ENCODE measurements around the gene LRP1B.

The LRP1B gene

DNA sequence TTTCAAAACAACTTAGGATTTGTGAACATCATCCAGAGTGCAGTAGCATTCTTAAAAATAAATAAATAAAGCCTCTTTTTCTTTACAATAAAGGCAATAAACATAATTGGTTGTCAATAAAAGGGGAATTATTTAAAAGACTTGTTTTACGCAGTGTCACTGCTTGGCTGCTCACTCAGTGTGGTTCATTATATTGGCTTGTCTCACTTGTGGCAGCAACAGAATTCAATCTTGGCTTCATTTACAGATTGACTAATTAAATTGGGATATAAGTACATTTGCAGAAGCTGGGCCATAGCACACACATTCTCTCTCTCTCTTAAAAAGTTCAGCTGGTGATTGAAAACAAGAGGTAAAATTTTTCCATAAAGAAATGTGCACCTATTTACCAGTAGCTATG lies 1027.6 kb downstream of the LRP1B start:
- H3K36me3 ChIP-seq (ENCODE audit: insufficient read depth, low read length): no peaks in the 10 kb centered on the region
- H3K4me1 ChIP-seq (ENCODE audit: insufficient read depth, low read length): no peaks in the 10 kb centered on the region
- H3K9me3 ChIP-seq (ENCODE audit: low read length): no peaks in the 10 kb centered on the region
- H3K27me3 ChIP-seq (ENCODE audit: control insufficient read depth in 1 of 2, insufficient read depth in 2 of 2, low read length in 2 of 2): no peaks in the 10 kb centered on the region
- H3K4me3 ChIP-seq (ENCODE audit: low read depth in 1 of 2, low read length in 2 of 2): no peak overlapping the region
- H3K9ac ChIP-seq (ENCODE audit: low read length): no peak overlapping the region
- H3K27ac ChIP-seq (ENCODE audit: low read depth, low read length): no peak overlapping the region

DNA sequence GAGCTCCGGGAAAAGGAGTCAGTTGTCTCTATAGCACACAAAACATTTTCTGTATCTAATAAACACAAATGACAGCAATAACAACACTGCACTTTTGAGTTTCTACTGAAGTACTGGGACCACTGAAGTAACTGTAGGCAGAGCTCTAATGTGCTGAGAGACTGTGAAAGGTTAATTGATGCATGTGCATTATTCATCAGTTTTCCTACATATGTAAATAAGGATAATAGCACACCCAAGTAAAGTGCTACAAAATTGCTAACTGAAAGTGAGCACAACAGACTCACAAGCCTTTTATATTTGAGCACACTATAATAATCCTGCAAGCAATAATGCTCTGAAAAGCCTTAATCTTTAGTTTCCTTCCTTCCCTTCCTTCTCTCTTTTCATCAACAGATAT lies 1051.6 kb downstream of the LRP1B start:
- no peaks in the 10 kb centered on the region for H3K9me3 ChIP-seq (ENCODE audit: low read length)
- no peak overlapping the region for H3K27ac ChIP-seq (ENCODE audit: low read depth, low read length)
- H3K4me3 ChIP-seq (ENCODE audit: low read depth in 1 of 2, low read length in 2 of 2): no peak overlapping the region
- no peaks in the 10 kb centered on the region for H3K4me1 ChIP-seq (ENCODE audit: insufficient read depth, low read length)
- H3K9ac ChIP-seq (ENCODE audit: low read length): no peak overlapping the region
- H3K27me3 ChIP-seq (ENCODE audit: control insufficient read depth in 1 of 2, insufficient read depth in 2 of 2, low read length in 2 of 2): no peaks in the 10 kb centered on the region
- no peaks in the 10 kb centered on the region for H3K36me3 ChIP-seq (ENCODE audit: insufficient read depth, low read length)

DNA sequence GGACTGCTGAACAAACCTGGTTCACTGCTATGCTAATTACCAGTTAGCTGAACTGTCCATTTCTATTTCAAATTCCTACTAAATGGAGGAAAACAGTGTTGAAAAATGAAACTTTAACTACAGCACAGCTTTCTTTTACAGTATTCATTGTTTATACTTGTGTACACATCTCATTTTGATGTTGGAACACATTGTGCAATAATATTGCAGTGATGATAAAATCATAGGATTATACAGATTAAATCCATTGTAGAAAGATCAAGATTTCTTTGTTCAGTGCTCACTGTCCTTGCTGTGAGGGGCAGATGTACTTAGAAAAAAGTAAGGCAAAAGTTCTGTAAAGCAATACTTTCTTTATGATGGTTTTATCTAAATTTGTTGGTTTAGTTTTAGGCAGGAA lies 1055.1 kb downstream of the LRP1B start:
- Histone ChIP-seq H3K9me3 (ENCODE audit: low read length) (no peaks in the 10 kb centered on the region), H3K4me3 (ENCODE audit: low read depth in 1 of 2, low read length in 2 of 2) (no peak overlapping the region), H3K36me3 (ENCODE audit: insufficient read depth, low read length) (no peaks in the 10 kb centered on the region), H3K27me3 (ENCODE audit: control insufficient read depth in 1 of 2, insufficient read depth in 2 of 2, low read length in 2 of 2) (no peaks in the 10 kb centered on the region), H3K4me1 (ENCODE audit: insufficient read depth, low read length) (no peaks in the 10 kb centered on the region), H3K27ac (ENCODE audit: low read depth, low read length) (no peak overlapping the region), H3K9ac (ENCODE audit: low read length) (no peak overlapping the region)

DNA sequence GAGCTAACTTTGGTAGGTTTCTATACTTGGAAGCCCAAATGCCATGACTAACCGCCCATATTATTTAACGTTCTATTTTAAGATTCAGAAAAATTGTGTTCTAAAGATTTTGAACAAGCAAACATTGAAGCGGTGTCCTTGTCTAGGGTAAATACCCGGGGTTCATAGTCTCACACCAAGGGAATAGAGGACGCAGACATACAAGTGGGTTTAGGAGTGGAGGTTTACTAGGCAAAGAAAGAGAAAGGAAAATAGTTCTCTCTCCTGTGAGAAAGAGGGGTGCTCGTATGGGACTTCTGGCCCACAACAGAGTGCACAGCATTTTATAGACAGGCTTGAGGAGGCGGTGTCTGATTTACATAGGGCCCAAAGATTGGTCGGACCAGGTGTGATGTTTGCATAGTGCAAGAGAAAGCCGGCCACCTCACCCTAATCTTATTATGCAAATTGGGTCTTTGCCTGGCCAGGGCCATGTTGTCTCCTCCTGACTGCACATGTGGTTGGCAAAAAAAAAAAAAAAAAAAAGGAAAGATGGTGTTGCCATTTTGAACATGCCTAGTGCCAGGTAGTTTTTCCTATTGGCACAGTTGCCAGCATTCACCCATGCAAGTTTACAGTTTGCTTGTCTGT lies 1062.6 kb downstream of the LRP1B start:
- H3K4me3 ChIP-seq (ENCODE audit: low read depth in 1 of 2, low read length in 2 of 2): no peak overlapping the region
- H3K4me1 ChIP-seq (ENCODE audit: insufficient read depth, low read length): no peaks in the 10 kb centered on the region
- no peak overlapping the region for H3K9ac ChIP-seq (ENCODE audit: low read length)
- no peaks in the 10 kb centered on the region for H3K27me3 ChIP-seq (ENCODE audit: control insufficient read depth in 1 of 2, insufficient read depth in 2 of 2, low read length in 2 of 2)
- no peak overlapping the region for H3K27ac ChIP-seq (ENCODE audit: low read depth, low read length)
- H3K36me3 ChIP-seq (ENCODE audit: insufficient read depth, low read length): no peaks in the 10 kb centered on the region
- no peaks in the 10 kb centered on the region for H3K9me3 ChIP-seq (ENCODE audit: low read length)

DNA sequence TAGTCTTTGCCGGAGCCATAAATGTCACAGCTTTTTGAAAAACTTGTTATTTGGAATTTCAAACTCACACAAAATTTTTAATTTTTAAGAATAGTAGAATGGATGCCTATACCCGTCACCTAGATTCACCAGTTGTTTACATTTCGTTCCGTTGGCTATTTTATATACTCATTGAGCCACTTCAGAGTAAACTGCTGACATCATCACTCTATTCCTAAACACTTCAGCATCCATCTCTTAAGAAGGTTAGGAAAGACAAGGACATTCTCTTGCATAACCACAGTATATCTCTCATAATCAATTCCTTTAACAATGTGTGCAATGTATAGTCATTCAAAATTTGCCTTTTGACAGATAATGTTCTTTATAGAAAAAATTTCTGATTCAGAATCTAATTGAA lies 1065.8 kb downstream of the LRP1B start:
- Histone ChIP-seq H3K4me1 (ENCODE audit: insufficient read depth, low read length) (no peaks in the 10 kb centered on the region), H3K9ac (ENCODE audit: low read length) (no peak overlapping the region), H3K4me3 (ENCODE audit: low read depth in 1 of 2, low read length in 2 of 2) (no peak overlapping the region), H3K36me3 (ENCODE audit: insufficient read depth, low read length) (no peaks in the 10 kb centered on the region), H3K27me3 (ENCODE audit: control insufficient read depth in 1 of 2, insufficient read depth in 2 of 2, low read length in 2 of 2) (no peaks in the 10 kb centered on the region), H3K27ac (ENCODE audit: low read depth, low read length) (no peak overlapping the region), H3K9me3 (ENCODE audit: low read length) (no peaks in the 10 kb centered on the region)

DNA sequence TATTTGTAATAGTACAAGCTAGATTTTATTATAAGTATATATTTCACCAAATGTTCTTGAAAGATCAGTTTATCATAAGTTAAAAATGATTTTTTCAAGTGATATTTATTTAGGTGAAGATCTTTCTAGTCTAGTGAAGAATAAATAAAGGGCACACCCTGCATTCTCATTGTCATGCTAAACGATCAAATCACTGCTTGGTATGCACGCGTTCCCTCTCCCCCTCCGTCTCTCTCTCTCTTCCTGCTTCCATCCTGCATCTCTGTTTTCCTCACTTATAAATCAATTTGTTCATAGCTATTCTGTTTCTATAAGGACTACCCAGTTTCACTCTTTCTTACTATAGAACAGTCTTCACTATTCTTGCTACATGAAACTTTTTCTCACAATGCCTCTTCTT lies 1067.4 kb downstream of the LRP1B start:
- Histone ChIP-seq H3K4me3 (ENCODE audit: low read depth in 1 of 2, low read length in 2 of 2) (no peak overlapping the region), H3K4me1 (ENCODE audit: insufficient read depth, low read length) (no peaks in the 10 kb centered on the region), H3K27me3 (ENCODE audit: control insufficient read depth in 1 of 2, insufficient read depth in 2 of 2, low read length in 2 of 2) (no peaks in the 10 kb centered on the region), H3K27ac (ENCODE audit: low read depth, low read length) (no peak overlapping the region), H3K9me3 (ENCODE audit: low read length) (no peaks in the 10 kb centered on the region), H3K36me3 (ENCODE audit: insufficient read depth, low read length) (no peaks in the 10 kb centered on the region), H3K9ac (ENCODE audit: low read length) (no peak overlapping the region)

DNA sequence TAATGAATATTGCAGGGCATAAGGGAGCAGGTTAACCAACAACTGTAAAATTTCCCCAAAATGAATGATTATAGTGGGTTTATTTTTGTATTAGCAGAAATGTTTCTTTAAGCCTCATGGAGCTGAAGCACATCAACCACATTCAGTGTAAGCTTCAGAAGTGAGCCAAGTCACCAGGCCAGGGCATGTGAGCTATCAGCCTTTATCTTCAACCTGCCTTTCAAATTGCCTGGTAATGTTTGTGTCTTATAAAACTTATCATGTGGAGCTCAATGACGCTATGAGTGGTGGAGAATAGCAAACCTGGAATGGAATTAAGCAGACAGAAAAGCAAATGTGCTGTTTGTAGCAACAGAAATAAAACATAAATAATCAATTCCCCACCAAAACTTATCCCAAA lies 1068.4 kb downstream of the LRP1B start:
- Histone ChIP-seq H3K4me3 (ENCODE audit: low read depth in 1 of 2, low read length in 2 of 2) (no peak overlapping the region), H3K36me3 (ENCODE audit: insufficient read depth, low read length) (no peaks in the 10 kb centered on the region), H3K9me3 (ENCODE audit: low read length) (no peaks in the 10 kb centered on the region), H3K27me3 (ENCODE audit: control insufficient read depth in 1 of 2, insufficient read depth in 2 of 2, low read length in 2 of 2) (no peaks in the 10 kb centered on the region), H3K9ac (ENCODE audit: low read length) (no peak overlapping the region), H3K27ac (ENCODE audit: low read depth, low read length) (no peak overlapping the region), H3K4me1 (ENCODE audit: insufficient read depth, low read length) (no peaks in the 10 kb centered on the region)

DNA sequence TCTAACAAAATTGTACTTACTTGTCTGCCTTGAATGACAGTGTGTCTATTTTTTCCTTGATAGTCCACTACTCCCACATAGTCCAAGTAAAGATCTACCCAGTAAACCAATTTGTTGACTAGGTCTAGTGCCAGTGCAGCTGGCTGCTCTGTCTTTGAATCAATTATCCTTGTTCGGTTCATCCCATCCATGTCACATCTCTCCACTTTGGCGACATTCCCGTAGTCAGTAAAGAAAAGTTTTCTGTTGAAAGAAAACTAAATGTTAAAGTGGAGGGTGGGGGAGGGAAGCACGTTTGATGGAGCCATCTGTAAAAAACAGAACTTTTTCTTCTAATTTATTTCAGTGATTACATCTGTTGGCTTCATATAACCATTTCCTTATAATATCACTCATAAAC lies 1068.8 kb downstream of the LRP1B start:
- H3K4me3 ChIP-seq (ENCODE audit: low read depth in 1 of 2, low read length in 2 of 2): no peak overlapping the region
- H3K36me3 ChIP-seq (ENCODE audit: insufficient read depth, low read length): no peaks in the 10 kb centered on the region
- H3K9me3 ChIP-seq (ENCODE audit: low read length): no peaks in the 10 kb centered on the region

DNA sequence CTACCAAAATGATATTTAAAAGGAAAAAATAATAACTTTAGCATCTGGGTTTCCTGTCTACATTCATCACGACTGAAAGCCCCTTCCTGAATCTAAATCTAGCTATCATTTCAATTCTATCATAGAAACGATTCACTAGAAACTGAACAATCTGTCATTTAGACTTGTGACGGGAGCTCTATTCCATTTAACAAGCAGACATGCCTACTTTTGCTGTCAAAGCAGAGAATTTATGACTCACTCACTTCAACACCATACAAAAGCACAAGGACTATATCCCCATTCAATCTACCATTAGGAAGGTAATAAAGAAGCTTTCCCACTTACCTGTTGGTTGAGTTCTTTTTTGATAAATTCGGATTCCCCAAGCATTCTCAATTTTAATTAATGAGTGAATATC lies 1072.3 kb downstream of the LRP1B start:
- Histone ChIP-seq H3K4me1 (ENCODE audit: insufficient read depth, low read length) (no peaks in the 10 kb centered on the region), H3K36me3 (ENCODE audit: insufficient read depth, low read length) (no peaks in the 10 kb centered on the region), H3K4me3 (ENCODE audit: low read depth in 1 of 2, low read length in 2 of 2) (no peak overlapping the region), H3K9ac (ENCODE audit: low read length) (no peak overlapping the region), H3K9me3 (ENCODE audit: low read length) (no peaks in the 10 kb centered on the region), H3K27ac (ENCODE audit: low read depth, low read length) (no peak overlapping the region), H3K27me3 (ENCODE audit: control insufficient read depth in 1 of 2, insufficient read depth in 2 of 2, low read length in 2 of 2) (no peaks in the 10 kb centered on the region)

More for the DNA sequence above, 1068.8 kb downstream of the LRP1B start:
- Histone ChIP-seq H3K4me1 (ENCODE audit: insufficient read depth, low read length) (no peaks in the 10 kb centered on the region), H3K27ac (ENCODE audit: low read depth, low read length) (no peak overlapping the region), H3K27me3 (ENCODE audit: control insufficient read depth in 1 of 2, insufficient read depth in 2 of 2, low read length in 2 of 2) (no peaks in the 10 kb centered on the region), H3K9ac (ENCODE audit: low read length) (no peak overlapping the region)

DNA sequence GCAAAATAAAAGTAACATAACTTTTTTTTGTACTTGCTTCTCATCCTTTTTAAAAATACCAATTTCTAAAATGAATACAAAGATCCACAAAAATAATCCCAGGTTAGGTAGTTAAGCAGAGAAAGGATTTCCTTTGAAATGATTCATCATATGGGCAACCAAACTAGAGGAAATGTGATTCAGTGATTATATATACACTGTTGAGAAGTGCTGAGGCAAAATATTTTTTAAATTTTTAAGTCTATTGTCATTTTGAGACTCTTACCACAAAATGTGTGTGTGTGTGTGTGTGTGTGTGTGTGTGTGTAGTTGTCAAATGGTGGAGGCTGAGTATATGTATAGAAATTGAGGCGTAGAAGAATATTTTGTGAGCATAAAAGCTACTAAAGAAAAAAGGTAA lies 1075.3 kb downstream of the LRP1B start:
- H3K27ac ChIP-seq (ENCODE audit: low read depth, low read length): no peak overlapping the region
- H3K9me3 ChIP-seq (ENCODE audit: low read length): no peaks in the 10 kb centered on the region
- no peaks in the 10 kb centered on the region for H3K36me3 ChIP-seq (ENCODE audit: insufficient read depth, low read length)
- no peak overlapping the region for H3K9ac ChIP-seq (ENCODE audit: low read length)
- H3K27me3 ChIP-seq (ENCODE audit: control insufficient read depth in 1 of 2, insufficient read depth in 2 of 2, low read length in 2 of 2): no peaks in the 10 kb centered on the region
- no peak overlapping the region for H3K4me3 ChIP-seq (ENCODE audit: low read depth in 1 of 2, low read length in 2 of 2)
- H3K4me1 ChIP-seq (ENCODE audit: insufficient read depth, low read length): no peaks in the 10 kb centered on the region

DNA sequence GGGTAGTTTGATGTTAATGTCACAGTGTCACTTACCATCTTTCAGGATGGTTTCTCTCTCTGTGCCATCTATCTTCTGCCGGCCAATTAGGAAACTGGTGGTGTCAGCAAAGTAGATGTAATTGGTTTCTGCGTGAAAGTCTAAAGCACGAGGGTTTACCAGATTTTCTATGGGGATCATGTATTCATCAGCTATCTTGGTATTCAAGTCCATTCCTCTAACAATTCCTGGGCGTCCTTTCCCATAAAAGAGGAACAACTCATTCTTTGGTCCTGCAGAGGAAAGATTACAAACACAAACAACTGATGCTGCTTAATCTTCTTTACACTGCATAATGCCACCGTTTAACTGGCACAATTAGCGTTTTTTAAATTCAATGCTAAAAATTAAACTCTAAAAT lies 1081.9 kb downstream of the LRP1B start:
- Histone ChIP-seq H3K27ac (ENCODE audit: low read depth, low read length) (no peak overlapping the region), H3K4me3 (ENCODE audit: low read depth in 1 of 2, low read length in 2 of 2) (no peak overlapping the region), H3K4me1 (ENCODE audit: insufficient read depth, low read length) (no peaks in the 10 kb centered on the region), H3K9me3 (ENCODE audit: low read length) (no peaks in the 10 kb centered on the region), H3K27me3 (ENCODE audit: control insufficient read depth in 1 of 2, insufficient read depth in 2 of 2, low read length in 2 of 2) (no peaks in the 10 kb centered on the region), H3K36me3 (ENCODE audit: insufficient read depth, low read length) (no peaks in the 10 kb centered on the region), H3K9ac (ENCODE audit: low read length) (no peak overlapping the region)

DNA sequence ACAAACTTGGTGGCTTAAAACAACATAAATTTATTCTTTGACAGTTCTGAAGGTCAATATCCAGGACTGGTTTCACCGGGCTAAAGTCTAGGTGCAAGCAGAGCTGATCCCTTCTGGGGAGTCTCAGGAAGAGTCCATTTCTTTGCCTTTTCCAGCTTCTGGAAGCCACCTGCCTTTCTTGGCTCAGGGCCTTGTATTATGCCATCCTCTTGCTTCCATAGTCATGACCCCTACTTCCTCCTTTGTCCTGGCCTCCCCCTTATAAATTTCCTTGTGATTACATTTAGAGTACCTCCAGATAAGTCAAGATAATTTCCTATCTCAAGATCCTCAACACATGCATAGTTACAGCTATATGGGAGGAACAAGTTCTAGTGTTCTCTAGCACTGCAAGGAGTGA lies 1089.5 kb downstream of the LRP1B start:
- no peaks in the 10 kb centered on the region for H3K4me1 ChIP-seq (ENCODE audit: insufficient read depth, low read length)
- H3K9me3 ChIP-seq (ENCODE audit: low read length): no peaks in the 10 kb centered on the region
- H3K9ac ChIP-seq (ENCODE audit: low read length): no peak overlapping the region
- no peaks in the 10 kb centered on the region for H3K36me3 ChIP-seq (ENCODE audit: insufficient read depth, low read length)
- no peak overlapping the region for H3K27ac ChIP-seq (ENCODE audit: low read depth, low read length)
- no peaks in the 10 kb centered on the region for H3K27me3 ChIP-seq (ENCODE audit: control insufficient read depth in 1 of 2, insufficient read depth in 2 of 2, low read length in 2 of 2)
- no peak overlapping the region for H3K4me3 ChIP-seq (ENCODE audit: low read depth in 1 of 2, low read length in 2 of 2)
